ENCODE data around the gene GPR157.
"Not testable (repeated sequence)": the region's sequence is repeated elsewhere in the genome, so short reads cannot be mapped to it uniquely, and the experiment has no call there.

GPR157 gene

GRCh38 chr1:9145021-9145668 lies 16.2 kb upstream of the GPR157 start:
- no peak for DNase-seq

DNA sequence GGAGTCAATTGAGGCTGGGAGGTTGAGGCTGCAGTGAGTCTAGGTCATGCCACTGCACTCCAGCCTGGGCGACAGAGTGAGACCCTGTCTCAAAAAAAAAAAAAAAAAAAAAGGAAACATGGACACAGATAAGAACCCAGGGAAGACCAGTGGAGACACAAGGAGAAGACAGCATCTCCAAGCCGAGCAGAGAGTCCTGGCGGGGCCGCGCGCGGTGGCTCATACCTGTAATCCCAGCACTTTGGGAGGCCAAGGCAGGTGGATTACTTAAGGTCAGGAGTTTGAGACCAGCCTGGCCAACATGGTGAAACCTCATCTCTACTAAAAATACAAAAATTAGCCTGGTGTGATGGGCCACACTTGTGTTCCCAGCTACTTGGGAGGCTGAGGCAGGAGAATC lies 15.6 kb upstream of the GPR157 start:
- not testable (repeated sequence) for DNase-seq

DNA sequence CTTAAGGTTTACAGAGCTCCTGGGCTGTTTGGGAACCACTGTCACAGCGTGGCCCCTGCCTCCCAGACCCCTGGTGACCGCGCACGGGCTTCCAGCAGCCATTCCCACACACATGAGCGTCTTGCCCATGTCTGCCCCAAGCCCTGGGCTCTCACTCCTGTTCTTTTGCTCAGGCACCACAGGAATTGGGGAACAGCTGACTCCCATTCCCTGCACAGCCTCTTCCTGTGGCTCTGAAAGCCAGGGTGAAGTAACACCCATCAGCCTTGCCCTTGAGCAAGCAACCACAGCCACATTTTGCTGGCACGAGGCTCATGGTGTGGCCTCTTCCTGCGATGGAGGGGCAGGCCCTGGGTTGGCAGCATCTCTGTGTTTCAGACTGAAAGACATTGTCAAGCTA lies 14.3 kb upstream of the GPR157 start:
- no peak for DNase-seq

- no peak for DNase-seq
Observed at GRCh38 chr1:9139930-9140329, 11.0 kb upstream of the GPR157 start.

GRCh38 chr1:9136932-9137331 lies 8.0 kb upstream of the GPR157 start:
- no peak for DNase-seq

DNA sequence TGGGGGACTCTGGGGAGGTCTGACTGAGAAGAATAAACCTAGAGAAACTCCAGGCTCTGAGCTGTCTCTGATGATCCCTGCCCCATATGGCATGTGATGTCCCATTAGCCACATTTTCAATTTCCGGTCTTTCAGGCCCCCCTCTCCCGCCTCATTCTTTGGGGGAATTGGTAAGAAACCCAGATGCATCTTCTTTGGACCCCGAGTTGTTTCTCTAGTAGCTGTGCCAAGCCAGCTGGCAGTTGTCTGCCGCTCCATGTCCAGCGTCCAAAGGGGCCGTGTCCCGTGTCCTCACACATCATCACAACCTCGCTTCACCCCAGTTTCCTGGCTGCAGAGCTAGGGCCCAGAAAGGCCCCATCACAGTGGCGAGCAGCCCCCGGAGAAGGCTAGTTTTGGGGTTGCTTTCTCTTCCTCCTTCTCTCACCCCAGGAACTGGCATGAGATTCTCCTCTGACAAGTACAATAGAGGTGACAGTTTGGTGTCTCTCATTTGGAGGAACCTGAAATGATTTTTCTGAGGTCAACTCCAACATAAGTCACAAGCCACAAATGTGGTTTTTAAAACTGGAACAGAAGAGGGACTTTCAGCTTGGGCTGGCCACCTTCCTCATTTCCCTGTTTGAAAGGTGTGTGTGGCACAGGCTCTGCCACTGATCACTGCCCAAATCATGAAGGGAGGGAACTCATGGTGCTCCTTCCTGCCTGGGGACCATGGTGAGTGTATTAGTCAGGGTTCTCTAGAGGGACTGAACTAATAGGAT lies 6.4 kb upstream of the GPR157 start:
- DNase-seq: no peak

- DNase-seq: no peak
Observed at GRCh38 chr1:9133870-9134585, 5.1 kb upstream of the GPR157 start.

GRCh38 chr1:9129266-9130041 lies 552 bp upstream of the GPR157 start:
- DNase-seq: peak; percentile 48

GRCh38 chr1:9128166-9128519 lies 759 bp downstream of the GPR157 start:
- DNase-seq: no peak

DNA sequence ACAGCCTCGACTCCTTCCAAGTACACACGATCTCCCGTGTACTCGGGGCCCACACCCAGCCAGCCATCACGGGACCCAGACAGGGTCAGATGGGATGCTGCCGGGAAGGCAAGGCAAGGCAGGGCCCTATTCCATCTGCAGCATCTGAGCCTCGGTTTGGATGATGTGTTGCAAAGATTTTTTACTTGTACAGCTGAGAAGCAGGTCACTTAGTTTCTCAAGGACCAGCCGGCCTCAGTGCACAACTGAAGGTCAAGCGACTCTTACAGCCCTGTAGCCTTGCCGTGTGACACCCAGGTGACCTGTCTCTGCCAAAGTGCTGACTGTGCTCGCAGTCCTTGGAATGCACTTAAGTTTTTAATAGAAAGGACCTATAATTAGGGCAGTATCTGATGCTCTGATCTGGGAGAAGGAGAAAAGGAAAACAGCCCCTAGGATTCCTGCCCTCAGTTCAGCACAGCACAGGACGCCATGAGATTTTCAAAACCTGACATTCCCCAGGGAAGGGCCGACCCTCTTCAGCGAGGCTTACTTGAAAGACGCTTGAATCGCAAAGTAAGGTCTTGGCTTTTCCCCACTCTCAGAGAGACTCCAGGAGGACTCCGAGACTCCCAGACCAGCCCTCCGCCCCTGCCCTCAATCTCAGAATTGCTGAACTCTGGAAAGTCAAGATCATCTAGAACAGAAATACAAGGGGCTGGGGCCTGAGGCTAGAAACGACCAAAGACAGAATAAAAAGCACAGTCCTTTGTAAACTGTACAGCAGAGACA lies 1.3 kb downstream of the GPR157 start:
- no peak for DNase-seq

DNA sequence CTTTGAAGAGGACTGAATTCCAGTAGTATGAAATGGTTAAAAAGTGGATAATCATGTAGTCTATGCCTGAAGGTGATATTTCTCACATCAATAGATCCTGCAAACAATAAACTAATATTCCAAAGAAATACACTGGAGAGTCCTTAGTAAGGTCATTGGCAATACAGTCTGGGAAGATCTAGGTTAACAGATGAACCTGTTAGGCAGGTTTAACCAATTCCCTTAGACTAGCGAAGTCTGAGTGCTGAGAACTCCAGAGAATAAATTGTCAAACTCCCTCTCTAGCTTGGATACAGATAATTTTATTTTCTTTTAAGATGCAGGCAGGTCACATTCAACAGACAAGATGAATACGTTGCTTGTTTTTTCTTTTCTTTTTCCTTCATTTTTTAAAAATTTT lies 2.4 kb downstream of the GPR157 start:
- no peak for DNase-seq

DNA sequence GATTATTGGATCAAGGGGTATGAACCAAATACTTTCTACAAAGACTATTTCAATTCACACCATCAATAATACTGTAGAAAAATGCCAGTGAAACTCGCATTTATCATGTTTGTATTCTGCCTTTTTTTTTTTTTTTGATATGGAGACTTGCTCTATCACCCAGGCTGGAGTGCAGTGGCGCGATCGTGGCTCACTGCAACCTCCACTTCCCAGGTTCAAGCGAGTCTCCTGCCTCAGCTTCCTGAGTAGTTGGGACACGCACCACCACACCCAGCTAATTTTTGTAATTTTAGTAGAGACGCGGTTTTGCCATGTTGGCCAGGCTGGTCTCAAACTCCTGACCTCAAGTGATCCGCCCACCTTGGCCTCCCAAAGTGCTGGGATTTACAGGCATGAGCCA lies 3.1 kb downstream of the GPR157 start:
- not testable (repeated sequence) for DNase-seq

DNA sequence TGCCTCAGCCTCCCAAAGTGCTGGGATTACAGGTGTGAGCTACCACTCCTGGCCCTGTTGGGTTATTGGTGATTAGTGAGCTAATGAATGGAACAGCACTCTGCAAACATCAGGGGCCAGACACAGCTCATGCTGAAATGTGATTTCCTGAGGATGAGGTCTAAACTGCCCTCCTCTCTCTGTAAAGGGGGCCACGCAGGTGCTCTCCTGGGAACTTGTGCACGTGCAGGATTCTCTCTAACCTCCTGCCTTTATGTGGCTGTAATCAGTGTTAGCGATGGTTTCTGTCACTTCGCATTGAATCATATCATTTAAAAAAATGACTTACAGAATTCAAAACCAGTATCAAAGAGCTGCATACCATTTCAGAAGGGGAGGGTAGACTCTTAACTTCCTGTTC lies 3.6 kb downstream of the GPR157 start:
- no peak for DNase-seq

DNA sequence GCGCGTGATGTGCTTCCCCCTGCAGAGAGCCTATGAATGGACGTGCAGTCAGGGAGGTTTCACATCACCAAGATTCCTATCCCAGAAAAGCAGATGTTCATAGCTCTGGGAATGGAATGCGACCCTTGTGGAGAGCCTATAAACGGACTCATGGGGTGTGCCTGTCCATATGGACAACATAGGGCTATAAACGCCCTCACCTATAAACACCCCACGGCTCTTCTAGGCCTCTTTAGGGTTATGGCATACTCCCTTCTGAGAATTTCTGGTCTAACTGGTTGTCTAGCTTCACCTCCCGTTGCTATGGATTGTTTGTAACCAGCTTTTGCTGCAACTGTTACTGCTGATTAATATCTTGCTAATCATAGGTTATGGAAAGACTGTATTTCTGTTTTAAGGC lies 4.5 kb downstream of the GPR157 start:
- DNase-seq: not testable (repeated sequence)

GRCh38 chr1:9123665-9124064 lies 5.2 kb downstream of the GPR157 start:
- DNase-seq: not testable (repeated sequence)

GRCh38 chr1:9121496-9122409 lies 7.1 kb downstream of the GPR157 start:
- DNase-seq: no peak

- no peak for DNase-seq
Observed at GRCh38 chr1:9120312-9120958, 8.5 kb downstream of the GPR157 start.

DNA sequence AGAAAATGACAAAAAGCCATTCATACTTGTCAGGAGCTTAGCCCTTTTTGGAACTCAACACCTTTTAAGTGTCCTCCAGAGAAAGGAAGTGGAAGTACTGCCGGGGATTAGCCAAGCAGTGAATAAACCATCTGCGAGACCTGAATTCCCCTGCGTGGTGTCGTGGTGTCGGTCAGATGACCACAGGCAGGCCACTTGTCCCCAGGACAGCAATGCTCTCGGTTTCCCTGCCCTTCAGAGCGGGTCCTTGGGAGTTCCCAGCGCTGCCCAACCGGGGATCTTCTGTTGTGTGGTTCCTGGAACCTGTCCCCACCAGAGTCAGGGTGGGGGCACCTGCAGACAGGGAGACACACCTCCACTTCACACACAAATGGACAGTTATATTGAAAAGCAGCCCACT lies 9.2 kb downstream of the GPR157 start:
- no peak for DNase-seq

DNA sequence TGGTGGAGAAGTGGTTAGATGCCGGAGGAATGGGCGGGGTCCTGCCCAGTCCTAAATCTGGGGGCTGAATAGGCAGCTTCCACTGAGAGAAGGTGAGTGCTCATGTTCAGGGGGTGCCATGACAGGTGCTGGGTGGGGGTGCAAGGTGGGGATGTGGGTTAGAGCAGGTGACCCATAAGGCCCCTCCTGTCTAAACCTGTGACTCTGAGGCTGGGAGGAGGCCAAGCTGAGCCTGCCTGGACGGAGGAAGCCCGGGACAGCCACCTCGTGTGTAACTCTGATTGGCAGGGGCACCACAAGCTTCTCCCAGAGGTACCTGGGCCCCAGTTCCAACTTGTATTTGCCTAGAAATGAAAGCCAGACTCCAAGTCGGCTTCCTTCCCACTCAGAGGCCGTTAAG lies 10.7 kb downstream of the GPR157 start:
- DNase-seq: no peak

- no peak for DNase-seq
Observed at GRCh38 chr1:9115351-9116205, 13.3 kb downstream of the GPR157 start.

All from NCI-H774 (cell line).